ENCODE data around the gene ALDH7A1.

GRCh38 chr5:126595486-126596083 lies 566 bp upstream of the ALDH7A1 start:
- no peak for TF ChIP-seq CTCF (IDR thresholded peaks at IDR 0.05)
- TF ChIP-seq POLR2A (IDR thresholded peaks at IDR 0.05): no peak
